GM20000 (cell line): ENCODE measurements around the gene SYTL2.

Experiments used
- DNase-seq: peaks from one replicate; pipeline ENCODE4 v3.0.0; 2012; ENCODE audit warnings: low spot score
- CTCF ChIP-seq: IDR thresholded peaks from 2 replicates; pipeline ENCODE4 v1.5.1; 2012; ENCODE audit warnings: mild to moderate bottlenecking, control low read depth; ENCODE audit errors: extremely low read depth, missing control alignments

The SYTL2 gene

GRCh38 chr11:85749884-85750283 lies 61.1 kb downstream of the SYTL2 start:
- no peak for DNase-seq
- TF ChIP-seq CTCF, result no peak

GRCh38 chr11:85749287-85749834 lies 61.6 kb downstream of the SYTL2 start:
- TF ChIP-seq CTCF, result no peak

GRCh38 chr11:85748455-85748891 lies 62.5 kb downstream of the SYTL2 start:
- DNase-seq, result no peak
- no peak for TF ChIP-seq CTCF

More at GRCh38 chr11:85749287-85749834, 61.6 kb downstream of the SYTL2 start:
- no peak for DNase-seq

DNA sequence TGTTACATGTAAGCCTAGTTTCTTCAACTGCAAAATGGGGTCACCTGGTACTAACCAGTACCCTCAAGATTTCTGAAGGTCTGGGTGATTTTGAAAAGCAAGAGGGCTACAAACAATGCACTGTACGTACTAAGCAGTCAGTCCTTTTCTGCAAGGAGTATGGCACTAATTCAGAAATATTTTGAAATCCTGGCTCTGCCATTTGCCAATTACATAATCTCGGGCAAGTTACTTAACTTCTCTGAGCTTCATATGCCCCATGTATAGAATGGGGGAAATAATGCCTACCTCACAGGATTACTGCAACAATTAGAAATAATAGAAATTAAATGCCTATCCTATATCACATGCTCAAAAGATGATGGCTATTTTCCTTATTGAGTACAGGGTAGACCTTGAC lies 64.3 kb downstream of the SYTL2 start:
- no peak for TF ChIP-seq CTCF
- DNase-seq, result no peak

DNA sequence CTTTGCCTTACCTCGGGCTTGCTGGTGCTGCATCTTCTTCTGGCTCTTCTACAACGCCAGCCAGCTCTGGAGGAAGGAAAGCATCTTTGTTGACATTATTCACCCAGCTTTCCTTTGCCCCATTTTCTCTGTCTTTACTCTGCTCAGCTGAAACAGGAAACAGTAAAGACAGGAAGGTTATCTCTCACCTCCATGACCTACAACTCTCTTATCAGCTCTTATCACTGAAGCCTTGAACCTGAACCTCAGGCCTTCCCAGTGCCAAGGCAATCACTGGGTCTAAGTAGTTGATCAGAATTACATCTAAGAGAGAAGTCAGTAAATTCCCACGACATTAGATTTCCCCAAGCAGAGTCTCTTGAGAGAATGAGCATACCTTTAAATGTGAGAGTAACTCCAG lies 65.3 kb downstream of the SYTL2 start:
- TF ChIP-seq CTCF, result no peak

GRCh38 chr11:85742873-85743275 lies 68.1 kb downstream of the SYTL2 start:
- DNase-seq, result no peak
- no peak for TF ChIP-seq CTCF

More for the DNA sequence above, 65.3 kb downstream of the SYTL2 start:
- DNase-seq, result no peak

- no peak for TF ChIP-seq CTCF
Measured at GRCh38 chr11:85742348-85742747, 68.6 kb downstream of the SYTL2 start.

More at GRCh38 chr11:85742348-85742747, 68.6 kb downstream of the SYTL2 start:
- DNase-seq, result no peak
